ENCODE data around the gene TM9SF4.
"Not testable (repeated sequence)": the region's sequence is repeated elsewhere in the genome, so short reads cannot be mapped to it uniquely, and the experiment has no call there.

Gene TM9SF4

DNA sequence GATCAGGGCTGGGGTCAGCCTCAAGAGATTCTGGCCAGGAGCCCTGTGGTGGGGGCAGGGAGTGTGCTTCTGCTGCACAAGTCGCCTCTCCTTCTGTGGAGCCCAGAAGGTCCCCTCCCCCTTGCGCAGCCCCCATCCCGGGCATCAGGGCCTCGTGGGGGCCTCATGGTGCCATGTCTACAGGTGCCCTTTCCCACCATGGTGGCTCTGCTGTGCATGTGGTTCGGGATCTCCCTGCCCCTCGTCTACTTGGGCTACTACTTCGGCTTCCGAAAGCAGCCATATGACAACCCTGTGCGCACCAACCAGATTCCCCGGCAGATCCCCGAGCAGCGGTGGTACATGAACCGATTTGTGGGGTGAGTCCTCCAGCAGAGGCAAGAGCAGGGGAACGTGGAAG is 48.1 kb downstream of the TM9SF4 start:
- no peak for DNase-seq (ENCODE audit: low spot score)
- no peak for FAIRE-seq

DNA sequence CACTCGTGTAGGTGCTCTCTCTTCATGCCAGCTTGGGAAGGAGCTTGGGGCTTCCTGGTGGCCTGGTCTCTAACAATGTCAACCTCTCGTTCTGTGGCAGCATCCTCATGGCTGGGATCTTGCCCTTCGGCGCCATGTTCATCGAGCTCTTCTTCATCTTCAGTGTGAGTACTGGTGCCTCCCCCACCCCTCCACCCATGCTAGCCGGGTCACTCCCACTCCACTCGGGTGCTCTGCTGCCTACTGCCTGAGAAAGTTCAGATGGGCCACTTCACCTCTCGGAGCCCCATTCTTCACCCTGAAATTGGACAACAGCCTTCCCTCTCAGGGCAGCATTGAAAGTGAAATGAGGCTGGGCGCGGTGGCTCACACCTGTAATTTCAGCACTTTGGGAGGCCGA is 48.8 kb downstream of the TM9SF4 start:
- FAIRE-seq: no peak
- DNase-seq (ENCODE audit: low spot score): no peak

DNA sequence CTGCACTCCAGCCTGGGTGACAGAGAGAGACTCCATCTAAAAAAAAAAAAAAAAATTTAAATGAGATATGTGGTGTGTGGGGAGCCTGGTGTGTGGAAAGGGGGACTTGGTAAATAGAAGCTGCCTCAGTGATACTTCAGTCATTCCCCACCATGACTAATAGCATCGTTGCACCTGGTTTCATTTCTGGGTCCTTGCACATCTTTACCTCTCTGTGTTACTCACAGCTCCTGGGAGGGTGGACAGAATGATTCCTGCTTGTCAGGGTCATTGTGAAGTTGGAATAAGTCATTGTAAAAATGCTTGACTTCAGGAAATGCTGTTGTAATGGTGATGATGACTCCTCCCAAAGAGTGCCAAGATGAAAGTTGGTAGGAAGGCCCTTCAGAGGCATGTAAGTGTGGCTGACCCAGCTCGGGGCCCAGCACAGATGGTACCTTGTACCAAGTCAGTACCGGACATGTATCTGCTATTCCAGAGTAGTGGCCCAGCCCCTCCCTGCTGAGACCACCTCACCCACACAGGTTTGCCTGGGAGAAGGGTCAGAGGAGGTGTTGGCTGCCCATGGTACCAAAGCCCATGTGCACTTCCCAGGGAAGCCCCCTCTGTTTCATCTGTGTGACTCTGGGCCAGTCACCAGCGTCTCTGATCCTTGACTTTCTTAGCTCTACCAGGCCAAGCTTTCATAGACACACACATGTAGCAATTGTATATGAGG is 49.6 kb downstream of the TM9SF4 start:
- DNase-seq (ENCODE audit: low spot score): no peak
- no peak for FAIRE-seq

DNA sequence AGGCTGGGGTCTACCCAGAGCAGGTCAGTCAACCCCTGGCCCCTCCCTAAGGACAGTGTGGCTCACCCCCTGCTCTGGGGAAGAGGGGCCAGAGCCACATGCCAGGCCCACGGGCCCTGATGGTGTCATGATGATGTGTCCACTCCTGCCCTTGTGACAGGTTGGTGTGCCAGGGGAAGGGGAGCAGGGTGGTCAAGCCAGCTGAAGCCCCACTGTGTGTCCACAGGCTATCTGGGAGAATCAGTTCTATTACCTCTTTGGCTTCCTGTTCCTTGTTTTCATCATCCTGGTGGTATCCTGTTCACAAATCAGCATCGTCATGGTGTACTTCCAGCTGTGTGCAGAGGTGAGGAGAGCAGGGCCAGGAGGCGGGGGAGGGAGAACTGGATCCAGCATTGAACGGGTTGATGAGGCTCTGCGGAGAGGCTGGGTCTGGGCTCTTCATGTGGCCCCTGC is 50.3 kb downstream of the TM9SF4 start:
- no peak for FAIRE-seq
- DNase-seq (ENCODE audit: low spot score): no peak

DNA sequence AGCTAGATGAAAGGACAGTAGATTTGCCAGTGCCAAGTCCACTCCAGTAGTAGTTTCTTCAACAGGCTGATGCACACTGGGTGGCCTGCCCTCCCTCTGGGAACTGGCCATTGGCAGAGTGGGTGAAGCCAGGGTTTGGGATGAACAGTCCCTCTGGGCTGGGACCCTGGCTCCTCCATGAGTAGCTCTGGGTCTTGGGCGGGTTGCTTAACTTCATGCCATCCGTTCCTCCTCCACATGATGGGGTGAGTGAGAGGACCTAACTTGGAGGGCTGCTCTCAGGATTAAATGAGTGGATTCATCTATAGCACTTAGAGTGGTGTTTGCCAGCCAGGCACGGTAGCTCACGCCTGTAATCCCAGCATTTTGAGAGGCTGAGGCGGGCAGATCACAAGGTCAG is 50.8 kb downstream of the TM9SF4 start:
- DNase-seq (ENCODE audit: low spot score) (no peak), FAIRE-seq (no peak)

DNA sequence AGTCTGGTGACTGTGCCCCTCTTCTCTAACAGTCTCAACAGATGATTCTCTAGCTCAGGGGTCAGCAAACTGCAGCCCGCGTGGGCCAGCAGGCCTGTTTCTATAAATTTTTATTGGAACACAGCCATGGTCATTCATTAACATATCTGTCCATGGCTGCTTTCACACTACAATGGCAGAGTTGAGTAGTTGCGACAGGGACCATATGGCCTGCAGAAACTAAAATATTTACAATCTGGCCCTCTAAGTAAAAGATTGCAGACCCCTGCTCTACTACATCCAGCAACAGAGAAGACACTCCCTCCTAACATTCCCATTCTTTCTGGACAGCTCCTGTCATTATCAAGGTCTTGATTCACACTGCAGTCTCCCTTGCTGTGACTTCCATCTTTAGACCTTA is 52.8 kb downstream of the TM9SF4 start:
- DNase-seq (ENCODE audit: low spot score) (no peak), FAIRE-seq (no peak)

DNA sequence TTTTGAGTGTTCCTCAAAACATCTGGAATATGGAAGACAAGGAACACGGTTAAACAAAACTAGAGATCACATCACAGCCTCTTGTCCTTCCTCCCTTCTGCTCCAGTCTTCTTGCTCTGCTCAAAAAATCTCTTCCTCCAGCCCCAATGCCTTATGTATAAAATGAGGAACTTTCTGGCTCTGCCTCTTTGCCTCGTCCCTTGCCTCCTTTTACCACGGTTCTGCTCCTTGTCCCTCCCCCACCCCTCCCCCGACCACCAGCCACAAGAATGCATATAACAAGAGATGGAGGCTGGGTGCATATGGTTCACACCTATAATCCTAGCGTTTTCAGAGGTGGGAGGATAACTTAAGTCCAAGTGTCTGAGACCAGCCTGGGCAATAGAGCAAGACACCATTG is 54.4 kb downstream of the TM9SF4 start:
- no peak for DNase-seq (ENCODE audit: low spot score)
- FAIRE-seq: no peak

DNA sequence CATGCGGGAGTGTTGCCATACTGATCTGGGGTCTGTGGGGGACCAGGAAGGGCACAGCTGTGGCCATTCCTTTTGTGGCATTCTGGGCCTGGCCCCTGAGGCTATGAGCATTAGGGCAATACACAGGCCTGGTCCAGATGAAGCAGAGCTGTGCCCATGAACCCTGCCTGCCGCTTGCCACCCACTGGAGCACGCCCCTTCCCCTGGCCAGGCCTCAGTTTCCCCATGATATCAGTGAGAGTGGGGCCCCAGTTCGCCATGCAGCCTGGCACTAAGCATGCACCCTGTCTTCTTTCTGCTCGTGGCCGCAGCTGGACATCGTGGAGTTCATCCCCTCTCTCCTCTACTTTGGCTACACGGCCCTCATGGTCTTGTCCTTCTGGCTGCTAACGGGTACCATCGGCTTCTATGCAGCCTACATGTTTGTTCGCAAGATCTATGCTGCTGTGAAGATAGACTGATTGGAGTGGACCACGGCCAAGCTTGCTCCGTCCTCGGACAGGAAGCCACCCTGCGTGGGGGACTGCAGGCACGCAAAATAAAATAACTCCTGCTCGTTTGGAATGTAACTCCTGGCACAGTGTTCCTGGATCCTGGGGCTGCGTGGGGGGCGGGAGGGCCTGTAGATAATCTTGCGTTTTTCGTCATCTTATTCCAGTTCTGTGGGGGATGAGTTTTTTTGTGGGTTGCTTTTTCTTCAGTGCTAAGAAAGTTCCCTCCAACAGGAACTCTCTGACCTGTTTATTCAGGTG is 55.6 kb downstream of the TM9SF4 start:
- no peak for FAIRE-seq
- no peak for DNase-seq (ENCODE audit: low spot score)

DNA sequence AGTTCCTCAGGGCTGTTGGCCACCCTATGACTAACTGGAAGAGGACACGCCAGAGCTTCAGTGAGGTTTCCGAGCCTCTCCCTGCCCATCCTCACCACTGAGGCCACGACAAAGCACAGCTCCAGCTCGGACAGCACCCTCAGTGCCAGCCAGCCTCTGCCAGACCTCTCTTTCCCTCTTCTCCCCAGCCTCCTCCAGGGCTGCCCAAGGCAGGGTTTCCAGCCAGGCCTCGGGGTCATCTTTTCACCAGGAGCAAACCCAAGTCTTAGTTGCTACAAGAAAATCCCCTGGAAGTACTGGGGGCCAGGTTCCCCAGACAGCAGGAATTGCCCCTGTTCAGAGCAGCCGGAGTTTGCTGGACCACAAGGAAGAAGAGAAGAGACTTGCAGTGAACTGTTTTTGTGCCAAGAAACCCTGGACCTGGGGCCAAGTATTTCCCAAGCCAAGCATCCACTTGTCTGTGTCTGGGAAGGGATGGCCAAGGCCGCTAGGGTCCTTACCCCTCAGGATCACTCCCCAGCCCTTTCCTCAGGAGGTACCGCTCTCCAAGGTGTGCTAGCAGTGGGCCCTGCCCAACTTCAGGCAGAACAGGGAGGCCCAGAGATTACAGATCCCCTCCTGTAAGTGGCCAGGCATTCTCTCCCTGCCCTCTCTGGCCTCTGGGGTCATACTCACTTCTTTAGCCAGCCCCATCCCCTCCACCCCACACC is 56.5 kb downstream of the TM9SF4 start:
- DNase-seq (ENCODE audit: low spot score): no peak
- FAIRE-seq: no peak

DNA sequence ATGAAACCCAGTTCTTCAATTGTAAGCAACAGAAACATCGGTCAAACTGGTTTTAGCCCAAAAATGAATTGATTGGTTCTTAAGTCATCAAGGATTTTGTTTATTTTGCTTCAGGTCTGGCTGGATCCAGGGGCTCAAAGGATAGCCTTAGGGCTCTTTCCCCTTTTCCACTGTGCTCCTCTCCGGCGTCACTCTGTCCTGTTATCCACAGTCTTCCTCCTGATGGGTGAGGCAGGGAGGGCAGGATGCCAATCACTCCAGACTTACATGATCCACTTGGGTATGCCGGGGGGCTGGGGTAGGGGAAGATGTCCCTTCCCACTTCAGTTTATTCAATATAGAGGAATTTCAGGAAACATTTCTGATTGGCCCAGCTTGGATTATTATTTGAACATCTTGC is 58.0 kb downstream of the TM9SF4 start:
- DNase-seq (ENCODE audit: low spot score) (no peak), FAIRE-seq (no peak)

DNA sequence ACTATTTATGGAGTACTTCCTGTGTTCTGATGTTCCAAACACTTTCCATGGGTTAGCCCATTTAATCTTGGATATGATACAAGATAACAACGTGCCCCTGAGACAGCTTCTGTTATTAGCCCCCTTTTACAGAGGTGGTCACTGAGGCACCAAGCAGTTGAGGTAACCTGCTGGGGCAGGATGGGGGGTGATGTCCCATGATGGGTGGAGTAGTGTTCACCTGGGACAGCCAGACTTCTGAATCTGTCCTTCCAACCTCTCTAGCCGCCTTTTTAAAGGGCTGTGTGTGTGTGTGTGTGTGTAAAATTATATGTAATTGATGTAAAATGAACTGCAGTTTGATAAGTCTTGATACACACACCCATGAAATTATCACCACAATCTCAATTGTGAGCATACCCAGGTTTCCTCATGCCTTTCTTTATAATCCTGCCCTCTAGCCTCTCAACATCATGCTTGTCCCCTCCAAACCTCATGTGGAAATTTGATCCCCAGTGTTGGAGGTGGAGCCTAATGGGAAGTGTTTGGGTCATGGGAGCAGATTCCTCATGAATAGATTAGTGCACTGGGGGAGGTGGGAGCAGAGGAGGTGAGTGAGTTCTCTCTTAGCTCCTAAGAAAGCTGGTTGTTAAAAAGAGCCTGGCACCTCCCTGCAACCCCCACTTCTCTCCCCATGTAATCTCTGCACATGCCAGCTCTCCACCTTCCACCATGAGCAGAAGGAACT is 58.8 kb downstream of the TM9SF4 start:
- no peak for DNase-seq (ENCODE audit: low spot score)
- no peak for FAIRE-seq

DNA sequence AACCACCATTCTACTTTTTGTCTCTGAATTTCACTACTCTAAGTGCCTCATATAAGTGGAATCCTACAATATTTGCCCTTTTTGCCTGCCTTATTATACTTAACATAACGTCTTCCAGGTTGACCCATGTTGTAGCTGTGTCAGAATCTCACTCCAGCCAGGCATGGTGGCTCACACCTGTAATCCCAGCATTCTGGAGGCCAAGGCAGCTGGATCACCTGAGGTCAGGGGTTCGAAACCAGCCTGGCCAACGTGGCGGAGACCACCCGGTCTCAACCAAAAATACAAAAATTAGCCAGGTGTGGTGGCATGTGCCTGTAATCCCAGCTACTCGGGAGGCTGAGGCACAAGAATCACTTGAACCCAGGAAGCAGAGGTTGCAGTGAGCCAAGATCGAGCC is 68.2 kb downstream of the TM9SF4 start:
- not testable (repeated sequence) for DNase-seq (ENCODE audit: low spot score); FAIRE-seq

DNA sequence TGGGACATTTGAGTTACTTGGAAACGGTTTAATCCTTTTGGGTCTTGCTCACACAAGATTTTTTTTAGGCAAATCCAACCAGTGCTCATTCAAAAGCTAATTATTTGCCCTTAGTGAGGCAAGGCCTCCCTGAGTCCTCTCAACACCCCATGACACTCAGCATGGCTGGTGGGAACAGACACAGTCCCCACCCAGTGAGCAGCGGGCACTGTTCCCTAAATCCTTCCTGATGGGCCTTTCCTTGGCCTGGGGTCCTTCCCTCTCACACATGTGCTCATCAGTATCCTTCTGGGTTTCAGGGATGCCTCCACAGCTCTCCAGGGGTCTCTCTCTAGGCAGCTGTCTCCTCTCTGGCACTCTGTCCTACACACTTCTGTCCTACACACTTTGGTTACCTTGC is 70.0 kb downstream of the TM9SF4 start:
- FAIRE-seq (no peak), DNase-seq (ENCODE audit: low spot score) (no peak)

DNA sequence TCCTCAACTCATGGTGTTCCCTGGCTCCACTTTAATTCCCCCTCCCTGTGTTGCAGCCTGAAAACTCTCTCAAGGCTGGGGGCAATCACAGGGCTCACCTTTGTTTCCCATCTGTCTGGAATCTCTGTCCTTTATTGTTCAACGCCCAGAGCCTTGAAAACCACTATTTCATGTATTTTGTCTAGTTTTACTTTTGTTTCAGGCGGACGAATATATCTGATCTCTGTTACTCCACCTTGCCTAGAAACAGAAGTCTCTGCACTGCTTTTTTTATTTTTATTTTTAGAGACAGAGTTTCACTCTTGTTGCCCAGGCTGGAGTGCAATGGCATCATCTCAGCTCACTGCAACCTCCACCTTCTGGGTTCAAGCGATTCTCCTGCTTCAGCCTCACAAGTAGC is 70.4 kb downstream of the TM9SF4 start:
- FAIRE-seq (no peak), DNase-seq (ENCODE audit: low spot score) (no peak)

DNA sequence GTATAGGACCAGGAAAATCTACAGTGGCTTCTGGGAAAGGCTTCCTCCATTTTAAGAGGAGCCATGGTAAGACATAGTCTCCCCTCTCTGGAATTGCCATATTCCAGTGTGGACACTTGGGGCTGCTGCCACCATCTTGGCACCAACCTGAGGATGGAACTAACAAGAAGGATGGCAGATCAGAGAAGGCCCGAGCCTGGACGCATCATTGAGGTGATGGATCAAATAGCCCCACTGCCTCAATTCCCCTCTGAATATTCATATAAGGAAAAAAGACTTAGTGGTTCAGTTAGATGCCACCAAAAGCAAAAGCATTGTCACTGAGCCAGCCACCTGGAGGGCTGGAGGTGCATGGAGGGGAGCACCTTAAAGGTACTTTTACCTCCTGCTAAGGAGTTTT is 72.1 kb downstream of the TM9SF4 start:
- DNase-seq (ENCODE audit: low spot score): no peak
- no peak for FAIRE-seq

DNA sequence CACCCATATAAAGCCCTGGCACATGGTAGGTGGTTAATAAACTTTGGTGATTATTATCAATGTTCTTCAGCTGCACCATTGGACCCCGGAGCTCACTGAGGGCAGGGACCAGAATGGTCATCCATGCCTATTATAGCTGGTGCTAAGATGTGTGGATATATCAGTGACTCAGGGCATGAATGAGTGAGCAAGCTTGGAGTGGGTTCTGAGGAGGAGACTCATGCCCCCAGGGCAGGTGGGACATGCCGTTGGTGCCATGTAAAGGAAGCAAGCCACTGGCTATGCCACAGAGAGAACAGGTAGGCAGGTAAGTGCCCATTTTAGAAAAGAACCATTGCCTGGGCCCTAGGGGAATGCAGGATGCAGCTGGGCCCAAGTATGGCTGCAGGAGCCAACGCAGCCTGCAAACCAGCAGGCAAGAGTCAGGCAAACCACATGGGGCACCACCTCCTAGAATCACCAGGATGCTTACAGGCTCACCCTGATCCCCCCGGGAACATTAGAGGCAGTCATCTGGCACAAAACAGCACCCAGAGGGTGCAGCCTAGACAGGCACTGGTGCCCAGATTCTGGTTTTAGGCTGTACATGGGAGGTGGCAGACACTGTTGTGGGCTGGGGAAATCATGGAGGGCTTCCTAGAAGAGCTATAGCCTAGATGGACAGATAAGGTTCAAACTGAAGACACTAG is 74.6 kb downstream of the TM9SF4 start:
- DNase-seq (ENCODE audit: low spot score): no peak
- no peak for FAIRE-seq

DNA sequence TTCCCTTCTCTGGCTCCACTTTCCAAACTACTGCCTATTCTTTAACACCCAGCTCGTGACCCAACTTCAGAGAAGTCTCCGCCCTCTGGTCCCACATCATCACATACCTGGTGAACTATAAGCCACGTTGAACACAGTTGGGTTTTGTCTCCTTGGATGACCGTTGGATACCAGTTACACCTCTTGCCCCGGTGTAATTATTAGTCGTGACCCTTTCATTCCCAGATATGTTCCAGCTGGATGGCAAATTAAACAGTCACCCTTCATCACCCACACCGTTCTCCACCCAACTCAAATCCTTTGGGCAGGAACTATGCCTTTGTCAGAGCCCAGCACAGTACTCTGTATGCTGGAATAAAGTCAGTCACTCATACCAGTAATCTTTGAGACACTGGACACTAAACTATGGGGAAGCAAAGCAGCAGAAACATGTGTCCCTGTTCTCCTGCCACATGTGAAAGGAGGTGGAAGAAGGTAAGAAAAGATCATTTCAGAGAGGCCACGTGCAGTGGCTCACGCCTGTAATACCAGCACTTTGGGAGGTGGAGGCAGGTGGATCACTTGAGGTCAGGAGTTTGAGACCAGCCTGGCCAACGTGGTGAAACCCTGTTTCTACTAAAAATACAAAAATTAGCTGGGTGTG is 75.6 kb downstream of the TM9SF4 start:
- FAIRE-seq: no peak
- no peak for DNase-seq (ENCODE audit: low spot score)

DNA sequence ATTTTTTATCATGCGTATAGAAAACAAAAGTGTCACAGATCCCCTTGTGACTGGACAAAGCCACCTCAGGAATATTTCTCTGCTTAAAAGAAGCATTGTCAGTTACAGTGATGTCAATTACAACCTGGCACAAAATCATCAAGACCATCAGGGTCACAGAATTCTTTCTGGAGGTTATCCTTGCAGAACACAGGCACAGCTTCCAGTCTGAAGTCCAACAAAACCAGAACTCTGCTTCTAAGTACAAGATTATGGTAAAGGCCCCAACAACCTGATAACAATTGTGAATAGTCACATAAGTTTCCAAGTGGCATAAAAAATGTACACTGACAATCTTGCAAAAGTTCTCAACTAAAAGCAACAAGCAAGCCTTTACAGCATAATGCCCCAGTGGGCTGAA is 77.0 kb downstream of the TM9SF4 start:
- DNase-seq (ENCODE audit: low spot score): no peak
- FAIRE-seq: no peak

DNA sequence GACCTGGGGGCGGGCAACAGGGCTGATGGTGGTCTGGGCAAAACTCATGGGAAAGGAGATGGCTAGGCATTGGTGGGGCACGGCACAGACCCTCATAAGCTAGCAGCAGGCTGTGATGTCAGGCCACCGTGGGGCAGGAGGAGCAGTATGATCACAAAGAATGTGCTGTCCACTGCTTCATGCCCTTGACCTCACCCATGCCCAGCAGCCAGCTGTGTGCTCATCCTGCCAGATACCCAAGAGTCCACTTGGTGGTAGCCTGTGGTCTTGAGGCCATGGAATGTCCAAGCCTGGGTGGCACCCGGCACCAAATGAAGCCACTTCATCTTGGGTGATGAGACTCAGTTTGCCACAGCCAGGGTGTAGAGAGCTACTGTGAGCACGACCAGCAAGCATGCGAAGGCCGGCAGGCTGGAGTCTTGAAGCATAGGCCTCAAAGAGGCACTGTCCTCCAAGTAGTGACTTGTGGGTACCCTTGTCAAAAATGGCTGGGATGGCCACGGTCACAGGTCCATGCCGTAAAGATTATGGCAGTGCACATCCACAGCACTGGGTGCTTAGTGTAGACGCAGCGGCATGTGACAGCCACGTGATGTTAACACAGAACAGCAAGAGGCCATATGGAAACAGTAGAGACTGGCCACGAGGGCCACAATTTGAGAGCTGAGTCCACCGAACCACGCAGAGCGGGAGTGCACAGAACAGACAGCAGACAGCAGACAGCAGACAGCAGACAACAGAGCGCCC is 79.0 kb downstream of the TM9SF4 start:
- DNase-seq (ENCODE audit: low spot score) (no peak), FAIRE-seq (no peak)

DNA sequence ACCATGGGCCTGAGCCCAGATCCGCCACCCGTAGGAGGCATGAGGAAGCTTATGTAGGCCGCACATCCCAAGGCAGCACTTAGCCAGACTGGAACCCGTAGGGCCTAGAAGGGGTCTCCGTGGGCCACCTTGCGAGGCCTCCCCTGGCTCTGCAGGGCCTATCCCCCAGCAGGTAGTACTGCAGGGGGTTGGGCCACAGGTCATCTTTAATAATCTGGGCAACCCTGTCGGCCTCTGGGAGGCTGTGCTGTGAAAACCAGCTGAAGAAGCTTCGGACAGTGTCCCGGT is 79.6 kb downstream of the TM9SF4 start:
- FAIRE-seq (no peak), DNase-seq (ENCODE audit: low spot score) (no peak)
